Stimulated activated CD8-positive, alpha-beta memory T cell treated with anti-CD3 and anti-CD28 coated beads, Interleukin-4, amount 100 ng/mL, for 24 hours (primary cell): Measurements from ENCODE around the gene CSPG4.
A peak's percentile ranks its signal among the peaks of the same experiment; 100 is the strongest.
"Not testable (repeated sequence)": the region's sequence is repeated elsewhere in the genome, so short reads cannot be mapped to it uniquely, and the experiment has no call there.

Experiments
- DNase-seq: peaks from one replicate; pipeline ENCODE4 v3.0.0-alpha.2; 2020; ENCODE audit warnings: low read depth

CSPG4 gene

GRCh38 chr15:75725006-75725718, 12.5 kb upstream of the CSPG4 start:
- DNase-seq, result no peak

- DNase-seq, result no peak
These were observed 11.4 kb upstream of the CSPG4 start for GRCh38 chr15:75723847-75724660.

GRCh38 chr15:75723171-75723846, 10.7 kb upstream of the CSPG4 start:
- DNase-seq, result no peak

- no peak for DNase-seq
These were observed 9.5 kb upstream of the CSPG4 start for GRCh38 chr15:75721923-75722870.

- DNase-seq, result no peak
These were observed 8.9 kb upstream of the CSPG4 start for GRCh38 chr15:75721480-75721922.

- peak; percentile 29 for DNase-seq
These were observed 8.3 kb upstream of the CSPG4 start for GRCh38 chr15:75720787-75721479.

GRCh38 chr15:75720297-75720696, 7.6 kb upstream of the CSPG4 start:
- no peak for DNase-seq

- no peak for DNase-seq
These were observed 5.7 kb upstream of the CSPG4 start for GRCh38 chr15:75718328-75718727.

- not testable (repeated sequence) for DNase-seq
These were observed 4.4 kb upstream of the CSPG4 start for GRCh38 chr15:75717001-75717400.

GRCh38 chr15:75716249-75716950, 3.8 kb upstream of the CSPG4 start:
- DNase-seq, result not testable (repeated sequence)

- DNase-seq, result not testable (repeated sequence)
These were observed 2.7 kb upstream of the CSPG4 start for GRCh38 chr15:75715312-75715832.

- no peak for DNase-seq
These were observed 1.5 kb upstream of the CSPG4 start for GRCh38 chr15:75714195-75714594.

- no peak for DNase-seq
These were observed 769 bp upstream of the CSPG4 start for GRCh38 chr15:75713338-75713895.

GRCh38 chr15:75711495-75711894, 1.2 kb downstream of the CSPG4 start:
- not testable (repeated sequence) for DNase-seq

- DNase-seq, result not testable (repeated sequence)
These were observed 1.8 kb downstream of the CSPG4 start for GRCh38 chr15:75710874-75711273.

- DNase-seq, result not testable (repeated sequence)
These were observed 3.2 kb downstream of the CSPG4 start for GRCh38 chr15:75709458-75709857.

GRCh38 chr15:75706682-75706954, 6.0 kb downstream of the CSPG4 start:
- no peak for DNase-seq

- no peak for DNase-seq
These were observed 6.6 kb downstream of the CSPG4 start for GRCh38 chr15:75705854-75706681.

GRCh38 chr15:75705375-75705774, 7.3 kb downstream of the CSPG4 start:
- not testable (repeated sequence) for DNase-seq
